Measurements from ENCODE around the gene METTL14.

METTL14 gene

DNA sequence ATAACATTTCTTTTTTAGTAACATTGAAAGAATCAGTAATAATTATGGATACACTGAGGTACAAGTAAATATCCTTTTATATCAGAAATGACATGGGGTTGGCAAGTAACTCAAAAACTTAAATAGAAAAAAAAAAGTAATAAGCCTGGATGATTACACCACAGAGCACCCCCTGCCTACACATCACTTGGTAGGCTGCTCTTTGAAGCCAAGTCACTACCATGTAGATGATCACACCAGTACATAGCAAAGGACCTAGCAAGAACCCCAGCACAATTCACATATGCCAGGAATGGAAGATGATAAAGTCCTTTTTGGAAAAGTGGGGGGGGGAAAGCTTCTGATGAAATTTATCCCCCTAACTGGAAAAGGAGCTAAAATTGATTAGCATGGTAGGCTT is 56.9 kb downstream of the METTL14 start:
- TF ChIP-seq CTCF (conservative IDR thresholded peaks at IDR 0.05; ENCODE audit: low read depth, low read length): no peak
- no peak overlapping the region for H3K4me3 ChIP-seq (ENCODE audit: low read length)
- DNase-seq (ENCODE audit: low read depth): no peak

- no peak for DNase-seq (ENCODE audit: low read depth)
- H3K4me3 ChIP-seq (ENCODE audit: low read length): no peak overlapping the region
- no peak for TF ChIP-seq CTCF (conservative IDR thresholded peaks at IDR 0.05; ENCODE audit: low read depth, low read length)
Measured at GRCh38 chr4:118743867-118744266, 58.7 kb downstream of the METTL14 start.

DNA sequence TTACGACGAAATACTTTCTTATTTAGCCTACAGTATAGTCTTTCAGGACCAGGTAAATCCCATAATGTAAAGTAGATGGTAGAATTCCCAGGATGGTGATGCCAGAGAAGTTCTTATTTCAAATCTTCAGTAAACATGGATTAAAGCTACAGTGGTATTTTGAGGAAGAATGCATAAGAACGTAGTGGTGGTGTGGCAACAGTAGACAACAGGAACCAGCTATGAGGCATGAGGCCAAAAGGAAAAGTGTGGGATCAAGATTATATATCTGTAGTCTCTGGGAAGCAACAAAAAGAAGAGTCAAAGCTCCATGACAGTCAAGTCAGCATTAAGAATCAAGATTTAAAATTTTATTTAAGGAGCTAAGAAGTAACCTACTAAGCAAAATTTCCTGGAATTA is 60.2 kb downstream of the METTL14 start:
- TF ChIP-seq CTCF (conservative IDR thresholded peaks at IDR 0.05; ENCODE audit: low read depth, low read length): no peak

DNA sequence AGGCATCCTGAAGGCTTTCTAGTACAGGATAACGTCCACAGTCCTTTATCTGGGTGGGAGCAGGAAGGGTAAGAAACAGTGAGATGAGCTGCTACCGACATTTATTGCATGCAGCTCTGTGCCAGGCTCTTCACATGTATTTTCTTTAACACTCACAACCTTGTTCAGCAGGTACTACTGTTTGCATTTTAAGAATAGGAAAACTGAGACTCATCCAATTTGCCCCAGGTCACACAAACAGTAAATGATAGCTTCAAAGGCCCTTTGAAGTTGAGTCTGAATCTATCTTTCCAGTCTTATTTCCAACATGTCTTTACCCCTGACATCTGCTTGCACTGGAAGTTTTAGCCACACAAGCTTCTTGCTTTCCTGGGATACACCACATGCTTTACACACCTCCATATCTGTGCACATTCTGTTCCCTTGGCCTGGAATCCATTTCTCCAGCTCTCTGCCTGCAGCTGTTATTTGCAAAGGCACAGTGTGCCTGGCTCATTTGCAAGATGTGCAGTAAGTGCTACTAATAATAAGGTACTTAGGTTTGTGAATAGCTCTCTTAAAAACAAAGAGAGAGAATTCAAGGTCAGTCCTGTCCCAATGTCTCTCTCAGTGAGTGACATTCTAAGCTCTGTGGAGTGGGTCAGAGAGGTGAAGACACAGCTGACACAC is 61.2 kb downstream of the METTL14 start:
- TF ChIP-seq CTCF (conservative IDR thresholded peaks at IDR 0.05; ENCODE audit: low read depth, low read length): no peak
- H3K4me3 ChIP-seq (ENCODE audit: low read length): no peak overlapping the region
- DNase-seq (ENCODE audit: low read depth): no peak

More for the DNA sequence above, 60.2 kb downstream of the METTL14 start:
- no peak overlapping the region for H3K4me3 ChIP-seq (ENCODE audit: low read length)
- no peak for DNase-seq (ENCODE audit: low read depth)

DNA sequence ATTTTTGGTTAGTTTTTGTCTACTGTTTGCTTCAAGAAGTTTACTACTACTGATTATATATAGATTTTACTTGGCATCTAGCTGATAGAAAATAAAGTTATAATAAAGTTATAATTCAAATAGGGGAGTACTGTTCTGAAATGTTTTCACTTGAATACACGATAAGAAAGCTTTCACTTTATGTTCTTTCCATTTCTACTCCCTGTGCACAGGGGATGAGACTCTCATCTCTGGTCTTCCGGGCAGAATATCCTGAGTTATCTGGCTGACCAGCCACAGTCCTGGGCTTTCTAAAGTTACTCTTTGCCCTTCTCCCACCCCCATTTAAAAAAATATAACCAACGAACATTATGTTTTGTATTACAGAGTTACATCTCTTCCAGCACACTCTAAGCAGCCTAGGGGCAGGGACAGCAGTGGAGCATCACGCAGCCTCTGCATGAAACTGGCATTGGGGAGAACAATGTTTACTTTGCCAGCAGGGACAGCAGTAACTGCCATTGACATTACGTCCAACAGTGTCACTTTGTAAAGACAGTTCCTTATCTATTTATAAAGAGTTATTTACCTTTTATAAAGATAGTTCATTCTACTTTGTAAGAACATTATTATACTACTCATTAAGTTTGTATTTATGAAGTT is 64.3 kb downstream of the METTL14 start:
- no peak overlapping the region for H3K4me3 ChIP-seq (ENCODE audit: low read length)
- no peak for TF ChIP-seq CTCF (conservative IDR thresholded peaks at IDR 0.05; ENCODE audit: low read depth, low read length)
- no peak for DNase-seq (ENCODE audit: low read depth)

- H3K4me3 ChIP-seq (ENCODE audit: low read length): no peak overlapping the region
- TF ChIP-seq CTCF (conservative IDR thresholded peaks at IDR 0.05; ENCODE audit: low read depth, low read length): no peak
- no peak for DNase-seq (ENCODE audit: low read depth)
Measured at GRCh38 chr4:118751629-118752323, 66.6 kb downstream of the METTL14 start.
